GM23338 (cell line): Measurements from ENCODE around the gene NXN.

ENCODE experiments used
- CREB1 ChIP-seq: fragments of 250-450 bp; sonication (Bioruptor Pico); IDR thresholded peaks from 2 replicates; pipeline ENCODE4 v1.5.0; 2020; ENCODE audit warnings: low read depth, mild to moderate bottlenecking, moderate library complexity
- ETS1 ChIP-seq: IDR thresholded peaks from 2 replicates; pipeline ENCODE4 v1.6.1; 2016; ENCODE audit warnings: antibody characterized with exemption
- EZH2 ChIP-seq: fragments of 200-600 bp; sonication (generic); IDR thresholded peaks from one replicate; pipeline ENCODE4 v1.8.0; 2017; ENCODE audit warnings: antibody characterized with exemption, mild to moderate bottlenecking, low read depth; ENCODE audit not compliant: unreplicated experiment
- EZH2phosphoT487 ChIP-seq: fragments of 200-600 bp; sonication (generic); IDR thresholded peaks from one replicate; pipeline ENCODE4 v1.8.1; 2018; ENCODE audit warnings: antibody characterized with exemption; ENCODE audit not compliant: unreplicated experiment
- POLR2AphosphoS5 ChIP-seq: IDR thresholded peaks from 2 replicates; pipeline ENCODE4 v1.6.1; 2016; ENCODE audit warnings: antibody characterized with exemption, low read depth
- ZNF114 ChIP-seq: fragments of 250-450 bp; sonication (Bioruptor Pico); IDR thresholded peaks from 2 replicates; pipeline ENCODE4 v1.5.0; 2020; ENCODE audit warnings: mild to moderate bottlenecking, moderate library complexity
- TF ChIP-seq, protein P1 (sequence below), 2 experiments: fragments of 200-600 bp in 1 of 2; sonication (generic) in 1 of 2; conservative IDR thresholded peaks; 2 replicates each; pipeline versions ENCODE4 v1.5.1 to v1.6.1; 2016 to 2017; ENCODE audit warnings: antibody characterized with exemption in 2 of 2, low read depth in 2 of 2, mild to moderate bottlenecking in 2 of 2, moderate library complexity in 1 of 2
- TF ChIP-seq, protein P2 (sequence below): IDR thresholded peaks from one replicate; pipeline ENCODE4 v1.6.1; 2018; ENCODE audit warnings: antibody characterized with exemption; ENCODE audit not compliant: unreplicated experiment

- TF ChIP-seq, protein P1, sequence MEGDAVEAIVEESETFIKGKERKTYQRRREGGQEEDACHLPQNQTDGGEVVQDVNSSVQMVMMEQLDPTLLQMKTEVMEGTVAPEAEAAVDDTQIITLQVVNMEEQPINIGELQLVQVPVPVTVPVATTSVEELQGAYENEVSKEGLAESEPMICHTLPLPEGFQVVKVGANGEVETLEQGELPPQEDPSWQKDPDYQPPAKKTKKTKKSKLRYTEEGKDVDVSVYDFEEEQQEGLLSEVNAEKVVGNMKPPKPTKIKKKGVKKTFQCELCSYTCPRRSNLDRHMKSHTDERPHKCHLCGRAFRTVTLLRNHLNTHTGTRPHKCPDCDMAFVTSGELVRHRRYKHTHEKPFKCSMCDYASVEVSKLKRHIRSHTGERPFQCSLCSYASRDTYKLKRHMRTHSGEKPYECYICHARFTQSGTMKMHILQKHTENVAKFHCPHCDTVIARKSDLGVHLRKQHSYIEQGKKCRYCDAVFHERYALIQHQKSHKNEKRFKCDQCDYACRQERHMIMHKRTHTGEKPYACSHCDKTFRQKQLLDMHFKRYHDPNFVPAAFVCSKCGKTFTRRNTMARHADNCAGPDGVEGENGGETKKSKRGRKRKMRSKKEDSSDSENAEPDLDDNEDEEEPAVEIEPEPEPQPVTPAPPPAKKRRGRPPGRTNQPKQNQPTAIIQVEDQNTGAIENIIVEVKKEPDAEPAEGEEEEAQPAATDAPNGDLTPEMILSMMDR (conservative IDR thresholded peaks at IDR 0.05; ENCODE audit: low read depth in 2 of 2): no peak
- TF ChIP-seq, protein P2, sequence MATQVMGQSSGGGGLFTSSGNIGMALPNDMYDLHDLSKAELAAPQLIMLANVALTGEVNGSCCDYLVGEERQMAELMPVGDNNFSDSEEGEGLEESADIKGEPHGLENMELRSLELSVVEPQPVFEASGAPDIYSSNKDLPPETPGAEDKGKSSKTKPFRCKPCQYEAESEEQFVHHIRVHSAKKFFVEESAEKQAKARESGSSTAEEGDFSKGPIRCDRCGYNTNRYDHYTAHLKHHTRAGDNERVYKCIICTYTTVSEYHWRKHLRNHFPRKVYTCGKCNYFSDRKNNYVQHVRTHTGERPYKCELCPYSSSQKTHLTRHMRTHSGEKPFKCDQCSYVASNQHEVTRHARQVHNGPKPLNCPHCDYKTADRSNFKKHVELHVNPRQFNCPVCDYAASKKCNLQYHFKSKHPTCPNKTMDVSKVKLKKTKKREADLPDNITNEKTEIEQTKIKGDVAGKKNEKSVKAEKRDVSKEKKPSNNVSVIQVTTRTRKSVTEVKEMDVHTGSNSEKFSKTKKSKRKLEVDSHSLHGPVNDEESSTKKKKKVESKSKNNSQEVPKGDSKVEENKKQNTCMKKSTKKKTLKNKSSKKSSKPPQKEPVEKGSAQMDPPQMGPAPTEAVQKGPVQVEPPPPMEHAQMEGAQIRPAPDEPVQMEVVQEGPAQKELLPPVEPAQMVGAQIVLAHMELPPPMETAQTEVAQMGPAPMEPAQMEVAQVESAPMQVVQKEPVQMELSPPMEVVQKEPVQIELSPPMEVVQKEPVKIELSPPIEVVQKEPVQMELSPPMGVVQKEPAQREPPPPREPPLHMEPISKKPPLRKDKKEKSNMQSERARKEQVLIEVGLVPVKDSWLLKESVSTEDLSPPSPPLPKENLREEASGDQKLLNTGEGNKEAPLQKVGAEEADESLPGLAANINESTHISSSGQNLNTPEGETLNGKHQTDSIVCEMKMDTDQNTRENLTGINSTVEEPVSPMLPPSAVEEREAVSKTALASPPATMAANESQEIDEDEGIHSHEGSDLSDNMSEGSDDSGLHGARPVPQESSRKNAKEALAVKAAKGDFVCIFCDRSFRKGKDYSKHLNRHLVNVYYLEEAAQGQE: no peak
- TF ChIP-seq ZNF114 (CRISPR knock-in tag): no peak
- no peak for TF ChIP-seq POLR2AphosphoS5
- TF ChIP-seq EZH2: no peak
- TF ChIP-seq CREB1 (CRISPR knock-in tag): no peak
- TF ChIP-seq ETS1: no peak
- no peak for TF ChIP-seq EZH2phosphoT487
Observed at GRCh38 chr17:913207-913606, 66.4 kb downstream of the NXN start.
